ENCODE data around the gene THAP8.

GRCh38 chr19:35988824-35989223 is 65.3 kb downstream of the THAP8 start:
- TF ChIP-seq CTCF (IDR thresholded peaks at IDR 0.05) (no peak), POLR2A (IDR thresholded peaks at IDR 0.05) (no peak)
